Measurements from ENCODE around the gene HYCC2. TPM values are rescaled to one million over a fixed set of nuclear protein-coding genes. Genes with fewer than 3 reads are reported as not detected.

HYCC2 gene
- total and polyA plus RNA-seq, 2 of the 8 experiments (the other 6 are each of a cell fraction or from before 2014, with no cell fraction given): 0.86 to 8.0 TPM

GRCh38 chr2:201105759-201106158 lies 34.3 kb upstream of the HYCC2 start (continued):
- TF ChIP-seq POLR2AphosphoS5 (IDR thresholded peaks at IDR 0.05; ENCODE audit: low read depth, low read length) (no peak), HDAC6 (IDR thresholded peaks at IDR 0.05; ENCODE audit: low read depth, low read length) (no peak), USF2 (IDR thresholded peaks at IDR 0.05; ENCODE audit: low read length) (no peak), HDAC2 (IDR thresholded peaks at IDR 0.05; ENCODE audit: borderline replicate concordance in 1 of 2, low read depth in 2 of 2, low read length in 2 of 2) (no peak), ZNF274 (IDR thresholded peaks at IDR 0.05; ENCODE audit: borderline replicate concordance, extremely low read depth, low read length) (no peak), ASH2L (IDR thresholded peaks at IDR 0.05; ENCODE audit: low read length) (no peak), SP1 (IDR thresholded peaks at IDR 0.05; ENCODE audit: low read depth, low read length) (no peak)

Measured in H1 (cell line).